HG02840 (cell line): ENCODE data around the gene CACNA2D1.

Source experiments
- ATAC-seq: cut with Tn5 transposase; IDR thresholded peaks from one replicate; pipeline ENCODE4 v1.9.1; 2021; ENCODE audit warnings: mild to moderate bottlenecking, moderate library complexity, moderate number of reproducible peaks; ENCODE audit not compliant: unreplicated experiment, low FRiP score

CACNA2D1 gene

DNA sequence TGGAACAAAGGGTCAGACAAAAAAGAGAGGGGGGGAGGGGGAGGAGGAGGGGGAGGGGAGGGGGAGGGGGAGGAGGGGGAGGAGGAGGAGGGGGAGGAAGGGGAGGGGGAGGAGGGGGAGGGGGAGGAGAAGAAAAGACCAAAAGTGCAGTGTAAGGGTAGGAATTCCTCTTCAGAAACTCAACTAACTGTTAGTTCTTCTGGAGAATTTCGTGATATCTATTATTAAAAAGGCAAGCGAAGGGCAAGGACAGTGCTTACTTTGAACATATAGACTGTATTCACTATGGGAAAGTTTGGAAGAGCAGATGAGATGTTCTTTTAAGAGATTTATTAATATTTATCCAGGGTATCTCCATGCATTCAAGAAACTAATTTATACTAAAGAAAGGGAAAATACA is 258.1 kb downstream of the CACNA2D1 start:
- ATAC-seq = no peak

DNA sequence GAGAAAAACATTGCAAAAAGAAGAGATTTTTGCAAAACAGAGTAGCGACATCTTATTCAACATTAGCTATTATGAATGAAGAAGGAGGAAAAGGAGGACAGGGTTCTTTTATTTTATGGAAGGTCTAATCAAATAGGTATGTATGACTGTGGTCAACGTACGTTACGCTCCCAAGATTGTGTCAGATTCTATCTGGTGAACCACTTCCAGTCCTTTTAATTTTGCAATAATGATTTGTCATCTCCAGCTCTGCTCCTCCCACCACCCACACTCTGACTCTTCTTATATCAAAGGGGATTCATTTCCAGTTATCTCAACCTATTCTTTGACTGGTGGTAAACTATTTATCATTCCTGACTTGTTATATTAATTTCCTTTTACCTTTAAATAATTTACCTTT is 259.9 kb downstream of the CACNA2D1 start:
- ATAC-seq = no peak

DNA sequence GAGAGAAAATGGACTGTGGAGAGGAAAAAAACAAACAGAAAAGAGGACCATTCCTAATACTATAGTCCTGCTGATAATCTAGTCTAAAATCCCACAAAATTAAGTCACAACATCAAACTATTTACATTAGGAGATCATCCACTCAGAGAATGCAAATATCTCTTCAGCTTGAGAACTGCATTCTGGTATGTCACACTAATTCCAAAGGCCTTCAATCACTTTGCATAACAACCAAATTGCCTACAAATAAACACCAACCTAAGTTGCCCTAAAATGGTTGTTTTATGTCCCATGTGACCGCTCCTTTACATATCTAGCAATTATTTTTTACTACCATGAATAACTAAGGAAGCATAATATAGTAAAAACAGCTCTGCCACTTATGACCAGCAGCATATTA is 264.3 kb downstream of the CACNA2D1 start:
- ATAC-seq = no peak

DNA sequence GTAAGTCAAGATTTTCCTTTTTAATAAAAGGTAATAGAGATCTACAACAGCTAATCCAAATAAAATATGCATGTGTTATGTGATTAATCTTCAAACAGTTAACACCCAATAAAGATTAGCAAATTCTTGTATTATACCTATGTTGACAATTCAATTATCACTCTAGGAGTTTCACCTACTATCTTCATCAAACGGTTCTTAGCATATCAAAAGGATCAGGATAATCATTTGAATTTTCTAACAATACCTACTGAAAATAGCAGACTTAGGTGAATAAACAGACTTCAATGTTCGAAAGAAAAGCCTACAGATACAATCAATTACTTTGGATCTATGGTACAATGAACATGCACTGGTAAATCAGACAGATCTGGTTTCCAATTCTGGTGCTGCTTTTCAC is 268.3 kb downstream of the CACNA2D1 start:
- ATAC-seq = no peak

DNA sequence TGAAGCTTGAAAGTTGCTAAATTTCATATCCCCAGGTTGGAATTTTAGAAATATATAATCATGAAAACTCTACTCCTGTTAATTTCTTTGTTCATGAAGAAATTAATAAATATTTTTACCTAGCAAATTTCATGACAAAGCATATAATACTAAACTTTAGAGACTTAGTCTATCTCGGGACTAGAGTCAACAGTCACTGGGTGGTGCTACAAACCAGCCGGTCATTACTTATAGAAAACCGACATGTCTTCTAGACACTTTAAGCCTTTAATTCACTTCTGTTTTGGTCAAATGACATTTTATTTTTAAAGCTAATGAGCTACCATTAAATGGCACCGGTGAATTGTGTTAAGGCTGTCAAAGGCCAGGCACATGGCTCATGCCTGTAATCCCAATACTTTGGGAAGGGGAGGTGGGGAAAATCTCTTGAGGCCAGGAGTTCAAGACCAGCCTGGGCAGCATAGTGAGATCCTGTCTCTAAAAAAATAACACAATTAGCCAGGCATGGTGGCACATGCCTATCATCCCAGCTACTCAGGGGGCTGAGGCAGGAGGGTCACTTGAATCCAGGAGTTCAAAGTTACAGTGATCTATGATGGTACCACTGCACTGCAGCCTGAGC is 270.1 kb downstream of the CACNA2D1 start:
- ATAC-seq = no peak

DNA sequence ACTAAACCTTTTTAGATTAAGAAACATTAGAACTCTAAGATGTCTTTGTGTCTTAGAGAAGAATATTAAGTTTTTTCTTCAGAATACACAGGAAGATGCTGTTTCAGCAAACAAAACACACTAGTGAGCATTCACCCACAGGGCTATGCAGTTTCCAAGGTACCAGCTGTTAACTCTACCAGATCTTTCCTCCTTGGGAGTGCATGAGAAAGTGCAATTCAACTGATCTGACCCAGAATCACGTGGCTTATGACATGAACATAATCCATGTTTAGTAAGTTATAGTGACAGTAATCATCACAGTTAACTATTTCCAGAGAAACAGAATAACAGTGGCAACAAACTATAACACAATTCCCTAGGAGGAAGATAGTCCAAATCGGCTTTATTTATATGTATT is 270.7 kb downstream of the CACNA2D1 start:
- ATAC-seq = no peak

DNA sequence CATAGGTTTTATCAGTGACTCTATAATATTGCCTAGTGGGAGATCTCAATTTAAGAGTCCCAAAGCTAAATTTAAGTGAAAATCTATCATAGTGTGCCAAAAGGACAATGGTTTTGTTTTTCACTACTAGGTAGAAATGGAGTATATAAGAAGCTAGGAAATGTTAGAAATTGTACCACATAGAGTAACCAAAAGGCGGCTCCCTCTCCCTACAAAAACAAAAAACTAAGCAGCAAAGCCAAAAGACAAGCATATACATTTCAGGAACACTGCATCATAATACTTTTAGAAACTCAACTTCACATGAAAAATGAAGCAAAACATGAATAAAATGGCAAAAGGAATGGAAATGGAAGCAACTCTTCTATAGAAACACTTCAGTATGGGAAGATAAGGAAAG is 271.6 kb downstream of the CACNA2D1 start:
- ATAC-seq = no peak

DNA sequence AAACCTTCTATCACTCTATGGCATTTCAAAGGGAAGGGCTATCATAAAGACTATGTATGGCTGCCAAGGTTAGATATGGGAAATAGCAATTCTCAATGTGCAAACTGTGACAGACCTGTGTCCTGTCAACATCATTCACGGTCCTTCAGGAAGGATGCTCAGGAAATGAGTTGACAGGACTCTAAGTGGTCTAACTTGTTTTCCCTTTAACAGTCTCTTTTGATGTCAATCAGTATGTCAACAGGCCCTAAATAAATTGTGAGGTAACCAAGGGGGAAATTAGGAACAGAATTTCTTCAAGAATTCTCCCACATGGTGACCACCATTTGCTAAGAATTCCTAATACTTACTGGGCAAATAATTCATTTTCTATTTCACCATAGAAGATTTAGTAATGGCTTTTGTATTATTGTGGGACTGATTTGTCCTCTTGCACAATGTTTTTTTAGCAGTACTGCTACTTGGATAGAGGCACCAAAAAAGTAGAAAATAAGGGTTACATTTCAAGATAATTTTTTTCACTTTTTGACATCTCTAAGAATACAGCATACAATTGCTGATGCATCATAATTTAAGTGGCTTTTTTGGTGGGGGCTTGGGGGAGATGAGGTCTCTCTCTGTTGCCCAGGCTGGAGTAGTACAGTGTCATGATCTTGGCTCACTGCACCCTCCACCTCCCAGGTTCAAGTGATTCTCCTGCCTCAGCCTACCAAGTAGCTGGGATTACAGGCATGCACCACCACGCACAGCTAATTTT is 275.8 kb downstream of the CACNA2D1 start:
- no peak for ATAC-seq

DNA sequence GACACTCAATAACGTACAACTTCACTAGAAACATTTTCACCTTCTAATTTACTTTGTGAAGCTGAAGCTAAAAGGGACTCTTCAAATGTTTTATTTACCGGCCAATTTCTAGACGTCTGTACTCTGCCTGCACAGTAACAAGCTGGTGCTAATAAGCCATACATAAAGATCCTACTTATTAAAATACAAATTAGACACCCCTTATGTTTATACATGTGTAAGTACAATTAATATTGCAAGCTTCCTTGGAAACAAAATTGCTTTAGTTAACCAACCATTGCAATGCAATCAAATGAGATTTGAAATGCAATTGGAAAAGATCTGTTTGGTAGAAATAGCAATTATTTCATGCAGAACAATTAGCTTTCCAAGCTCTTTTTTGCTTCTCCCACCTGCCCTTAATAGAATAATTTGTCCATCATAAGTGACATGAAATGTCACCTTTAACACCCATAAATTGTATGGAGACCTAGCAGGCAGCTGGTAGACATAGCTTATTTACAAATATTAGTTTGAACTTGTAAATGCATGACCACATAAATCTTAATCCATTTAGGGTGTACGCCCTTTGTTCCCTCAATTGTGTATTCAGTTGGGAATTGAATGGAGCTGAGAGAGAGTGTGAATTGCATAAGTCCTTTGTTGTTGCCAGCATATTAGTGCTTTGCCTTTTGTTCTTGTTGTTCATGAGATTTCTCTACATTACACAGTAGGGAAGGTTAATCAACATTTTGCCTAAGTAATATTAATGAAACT is 277.1 kb downstream of the CACNA2D1 start:
- ATAC-seq = no peak

DNA sequence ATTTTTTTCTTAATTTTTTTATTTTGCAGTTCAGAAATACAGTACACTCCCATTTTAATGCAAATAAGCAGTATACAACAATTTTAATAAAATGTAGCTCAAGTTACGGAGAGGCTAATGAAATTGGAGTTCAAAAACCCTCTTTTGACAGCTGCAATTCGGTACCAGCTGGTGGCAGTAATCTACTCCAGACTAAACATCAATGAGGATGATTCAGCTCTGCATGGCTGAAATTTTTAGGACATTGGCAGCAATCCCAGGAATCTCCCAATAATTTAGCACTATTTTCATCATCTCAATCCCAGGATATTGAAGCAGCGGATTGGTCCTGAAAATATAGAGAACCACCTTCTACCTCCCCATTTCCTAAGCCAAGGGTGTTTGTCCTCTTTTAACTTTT is 278.8 kb downstream of the CACNA2D1 start:
- no peak for ATAC-seq

DNA sequence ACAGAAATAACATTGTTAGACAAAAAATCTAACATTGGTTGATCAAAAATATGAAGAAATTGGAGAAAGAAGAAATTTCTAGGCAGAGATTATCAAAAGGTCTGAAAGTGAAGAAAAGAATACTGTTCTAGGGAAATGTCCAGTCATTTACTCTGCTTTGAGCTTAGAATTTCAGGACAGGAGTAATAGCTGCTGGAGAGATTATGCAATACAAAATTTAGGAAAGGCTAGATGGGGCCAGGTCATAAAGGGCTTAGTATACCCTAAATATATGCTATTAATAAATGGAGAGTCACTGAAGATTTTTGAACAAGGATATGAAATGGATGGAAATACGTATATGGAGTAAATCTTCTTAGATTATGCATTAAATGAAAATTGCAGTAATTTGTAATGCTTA is 279.2 kb downstream of the CACNA2D1 start:
- ATAC-seq = no peak

DNA sequence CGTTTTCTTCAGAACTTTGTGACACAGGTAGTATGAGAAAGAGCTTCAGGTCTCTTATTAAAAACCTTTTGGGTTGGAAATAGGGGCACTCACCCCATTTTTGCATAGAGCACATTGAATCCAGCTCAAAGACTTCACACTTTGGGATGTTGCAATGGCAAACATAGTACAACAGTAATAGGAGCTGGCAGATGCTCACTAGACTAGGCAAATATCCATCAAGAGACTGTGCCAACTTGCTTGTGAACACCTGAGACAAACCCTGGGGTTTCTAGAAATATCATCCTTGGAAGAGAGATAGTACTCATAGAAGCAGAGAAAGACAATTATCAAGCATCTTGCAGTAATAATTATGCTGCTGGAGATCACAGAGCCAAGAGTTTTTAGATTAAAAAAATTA is 280.0 kb downstream of the CACNA2D1 start:
- no peak for ATAC-seq

DNA sequence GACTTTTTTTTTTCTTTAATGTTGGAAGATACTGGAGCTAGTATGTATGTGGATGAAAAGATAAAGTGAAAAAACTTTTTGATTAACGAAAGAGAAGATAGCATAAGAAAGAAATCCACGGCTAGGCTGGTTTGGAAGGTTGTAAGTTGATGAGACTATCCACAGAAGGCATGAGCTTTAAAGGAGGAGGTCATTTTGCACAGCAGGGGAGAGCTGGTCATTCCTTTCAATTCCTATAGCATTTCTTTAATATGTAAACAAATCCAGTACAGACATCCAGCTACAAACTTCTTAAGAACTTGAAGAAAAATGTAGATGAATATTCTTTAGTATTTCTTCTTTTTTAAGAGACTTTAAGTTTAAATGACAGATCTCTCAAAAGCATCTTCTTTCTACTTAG is 281.3 kb downstream of the CACNA2D1 start:
- no peak for ATAC-seq

DNA sequence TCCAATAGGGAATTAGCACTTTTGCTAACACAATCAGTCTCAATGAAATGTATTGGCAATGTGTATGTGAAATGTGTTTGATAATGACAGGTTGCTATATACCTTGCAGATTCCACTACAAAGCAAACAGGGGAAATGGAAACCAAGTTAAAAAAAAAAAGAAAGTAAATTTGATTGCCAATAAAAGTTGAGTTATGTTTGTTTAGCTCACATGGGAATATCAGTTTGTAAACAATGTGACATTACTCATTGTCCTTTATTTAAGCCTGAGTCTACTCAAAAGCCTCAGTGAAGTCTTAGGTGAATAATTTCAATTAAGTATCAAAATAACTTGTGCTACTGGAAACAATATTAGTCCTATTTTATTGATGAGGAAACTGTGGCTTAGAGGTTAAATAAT is 285.2 kb downstream of the CACNA2D1 start:
- ATAC-seq = no peak

DNA sequence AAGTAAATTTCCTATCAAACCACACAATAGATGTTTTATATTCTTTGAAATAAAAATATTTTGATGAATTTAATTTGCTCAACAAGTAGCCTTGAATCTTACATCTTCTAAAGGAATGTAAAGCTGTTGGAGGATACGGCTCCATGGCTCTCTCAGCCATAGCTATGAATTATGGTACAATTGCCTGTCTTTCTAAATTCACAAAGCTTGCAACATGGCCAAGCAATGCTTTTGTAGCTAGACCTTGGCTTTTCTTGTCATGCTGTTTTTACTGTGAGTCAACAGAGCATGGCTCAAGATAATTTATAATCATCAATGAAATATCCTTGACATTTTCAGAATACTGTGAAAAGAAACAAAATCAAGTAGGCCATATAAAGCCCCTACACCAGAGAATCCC is 286.7 kb downstream of the CACNA2D1 start:
- ATAC-seq = no peak

DNA sequence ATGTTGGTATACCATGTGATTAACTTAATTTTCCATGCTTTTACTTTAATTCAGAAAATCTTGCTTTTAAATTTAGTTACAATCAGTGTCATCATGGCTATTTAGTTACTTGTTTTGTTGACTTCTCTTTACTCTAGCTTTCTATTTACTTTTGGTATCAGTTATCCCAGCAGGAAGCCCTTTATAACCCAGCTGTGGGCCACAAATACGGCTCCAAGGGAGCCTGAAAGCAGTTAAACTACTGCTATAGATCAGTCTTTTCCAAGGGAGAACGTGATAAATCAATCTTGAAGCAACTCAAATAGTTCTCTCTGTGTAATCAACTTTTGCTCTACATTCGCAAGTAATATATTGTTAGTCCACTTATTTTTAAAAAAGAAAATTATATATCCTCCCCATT is 287.4 kb downstream of the CACNA2D1 start:
- ATAC-seq = no peak

DNA sequence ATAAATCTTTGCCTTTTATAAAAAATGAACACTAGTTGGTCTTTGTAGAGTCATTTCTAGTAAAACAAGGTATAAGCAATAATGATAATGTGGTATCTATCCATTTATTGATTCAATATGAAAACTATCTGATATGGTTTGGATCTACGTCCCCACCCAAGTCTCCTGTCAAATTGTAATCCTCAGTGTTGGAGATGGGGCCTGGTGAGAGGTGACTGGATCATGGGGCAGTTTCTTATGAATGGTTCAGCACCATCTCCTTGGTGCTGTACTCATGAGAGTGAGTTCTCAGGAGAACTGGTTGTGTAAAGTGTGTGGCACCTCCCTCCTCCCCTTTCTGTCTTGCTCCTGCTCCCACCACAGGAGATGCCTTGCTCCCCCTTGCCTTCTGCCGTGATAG is 288.8 kb downstream of the CACNA2D1 start:
- no peak for ATAC-seq

DNA sequence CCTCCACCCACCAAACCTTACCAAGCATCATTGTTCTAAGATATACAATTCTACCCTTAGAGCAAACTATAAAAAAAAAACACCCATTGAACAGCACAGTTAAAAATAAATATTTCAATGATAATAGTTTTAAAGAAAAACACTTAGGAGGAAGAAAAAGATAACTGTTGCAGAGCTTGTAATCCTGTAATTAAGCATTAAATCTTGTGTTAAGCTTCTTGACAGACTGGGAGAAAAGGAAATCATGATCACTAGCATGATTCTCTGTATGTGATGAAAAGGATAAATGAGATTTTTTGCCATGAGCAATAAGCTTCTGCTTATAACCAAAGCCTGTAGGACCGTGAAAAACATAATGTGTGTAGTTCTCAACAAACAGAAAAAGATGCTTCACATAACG is 289.8 kb downstream of the CACNA2D1 start:
- ATAC-seq = no peak

DNA sequence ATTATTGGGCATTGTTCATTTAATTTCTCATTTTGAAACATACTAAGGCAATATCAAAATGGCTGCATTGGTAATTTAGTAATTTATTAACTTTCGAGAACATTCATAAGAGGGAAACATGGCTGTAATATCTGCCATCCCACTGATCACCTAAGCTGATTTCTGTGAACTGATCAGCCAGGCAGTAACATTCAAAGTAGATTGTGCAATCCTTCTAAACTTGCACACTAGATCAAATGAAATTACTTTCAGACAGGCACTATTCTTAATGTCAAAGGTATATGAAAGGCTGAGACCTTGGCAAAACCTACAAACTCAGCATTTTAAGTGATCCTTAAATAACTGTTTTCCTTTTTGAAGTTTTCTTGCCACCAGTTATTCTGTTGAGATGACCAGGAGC is 290.7 kb downstream of the CACNA2D1 start:
- ATAC-seq = no peak

DNA sequence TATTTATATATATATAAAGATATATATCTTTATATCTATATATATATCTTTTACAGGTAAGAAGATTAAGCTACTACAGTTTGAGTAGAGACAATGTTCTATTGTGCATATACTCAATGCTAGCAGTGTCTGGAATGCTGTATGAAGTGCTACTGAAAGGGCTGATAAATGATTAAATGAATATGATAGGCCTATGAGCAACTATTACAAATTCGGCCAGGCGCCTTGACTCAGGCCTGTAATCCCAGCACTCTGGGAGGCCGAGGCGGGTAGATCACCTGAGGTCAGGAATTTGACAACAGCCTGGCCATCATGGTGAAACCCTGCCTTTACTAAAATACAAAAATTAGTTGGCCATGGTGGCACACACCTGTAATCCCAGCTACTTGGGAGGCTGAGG is 297.1 kb downstream of the CACNA2D1 start:
- no peak for ATAC-seq

DNA sequence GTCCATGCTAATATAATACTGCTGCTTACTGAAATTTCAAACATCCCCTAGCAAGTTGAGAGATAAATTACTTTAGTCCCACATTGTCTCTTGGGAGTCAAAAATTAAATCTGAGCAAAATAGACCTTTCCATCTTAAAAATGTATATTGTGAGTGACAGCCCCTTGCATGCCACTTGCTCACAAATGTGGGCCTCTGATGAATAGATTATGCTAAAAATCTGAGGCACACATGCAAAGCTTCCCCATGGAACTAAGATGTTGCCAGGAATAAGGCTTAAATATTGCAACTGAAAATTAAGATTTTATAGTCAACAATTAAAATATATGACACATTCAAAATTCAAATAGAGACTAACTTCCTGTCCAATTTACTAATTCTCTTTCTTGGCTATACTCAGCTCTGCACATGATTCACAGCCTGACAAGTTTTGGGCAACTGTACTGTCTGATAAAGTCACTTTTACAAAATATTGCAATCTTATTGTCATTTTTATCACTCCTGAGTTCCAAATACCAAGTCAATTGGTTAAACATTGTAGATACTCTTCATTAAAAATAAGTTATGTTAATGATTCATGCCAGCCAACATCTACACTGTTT is 301.2 kb downstream of the CACNA2D1 start:
- ATAC-seq = no peak
